OCI-LY3 (cell line): ENCODE data around the gene RTBDN.

Source experiments
- CTCF ChIP-seq: fragments of 200-600, 300-600 bp; sonication (generic); IDR thresholded peaks from 2 replicates; pipeline ENCODE4 v1.5.1; 2014; ENCODE audit warnings: antibody characterized with exemption, low read length, low read depth
- EZH2phosphoT487 ChIP-seq: fragments of 200-600 bp; shearing (Covaris generic); IDR thresholded peaks from 2 replicates; pipeline ENCODE4 v1.6.1; 2018; ENCODE audit warnings: antibody characterized with exemption, mixed run types, low read depth

- TF ChIP-seq CTCF: no peak
- TF ChIP-seq EZH2phosphoT487: no peak
Observed at GRCh38 chr19:12864143-12864542, 29.8 kb upstream of the RTBDN start.
